Measurements from ENCODE around the gene MAP3K15.

- no peak for TF ChIP-seq SIX5 (IDR thresholded peaks at IDR 0.05; ENCODE audit: low read depth, low read length, severe bottlenecking)
- TF ChIP-seq FOS (IDR thresholded peaks at IDR 0.05; ENCODE audit: borderline replicate concordance, extremely low read depth, insufficient read length), result no peak
- TF ChIP-seq, protein P1, sequence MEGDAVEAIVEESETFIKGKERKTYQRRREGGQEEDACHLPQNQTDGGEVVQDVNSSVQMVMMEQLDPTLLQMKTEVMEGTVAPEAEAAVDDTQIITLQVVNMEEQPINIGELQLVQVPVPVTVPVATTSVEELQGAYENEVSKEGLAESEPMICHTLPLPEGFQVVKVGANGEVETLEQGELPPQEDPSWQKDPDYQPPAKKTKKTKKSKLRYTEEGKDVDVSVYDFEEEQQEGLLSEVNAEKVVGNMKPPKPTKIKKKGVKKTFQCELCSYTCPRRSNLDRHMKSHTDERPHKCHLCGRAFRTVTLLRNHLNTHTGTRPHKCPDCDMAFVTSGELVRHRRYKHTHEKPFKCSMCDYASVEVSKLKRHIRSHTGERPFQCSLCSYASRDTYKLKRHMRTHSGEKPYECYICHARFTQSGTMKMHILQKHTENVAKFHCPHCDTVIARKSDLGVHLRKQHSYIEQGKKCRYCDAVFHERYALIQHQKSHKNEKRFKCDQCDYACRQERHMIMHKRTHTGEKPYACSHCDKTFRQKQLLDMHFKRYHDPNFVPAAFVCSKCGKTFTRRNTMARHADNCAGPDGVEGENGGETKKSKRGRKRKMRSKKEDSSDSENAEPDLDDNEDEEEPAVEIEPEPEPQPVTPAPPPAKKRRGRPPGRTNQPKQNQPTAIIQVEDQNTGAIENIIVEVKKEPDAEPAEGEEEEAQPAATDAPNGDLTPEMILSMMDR (IDR thresholded peaks at IDR 0.05 in 2 of 3, conservative IDR thresholded peaks at IDR 0.05 in 1 of 3; ENCODE audit: control insufficient read depth in 2 of 3, extremely low read depth in 1 of 3, insufficient read depth in 1 of 3, low read depth in 3 of 3, low read length in 3 of 3), result no peak
- no peak for TF ChIP-seq EZH2 (IDR thresholded peaks at IDR 0.05; ENCODE audit: borderline replicate concordance, control insufficient read depth, low read depth, low read length)
- no peak for TF ChIP-seq JUND (IDR thresholded peaks at IDR 0.05; ENCODE audit: low read depth, low read length)
- TF ChIP-seq, protein P2, sequence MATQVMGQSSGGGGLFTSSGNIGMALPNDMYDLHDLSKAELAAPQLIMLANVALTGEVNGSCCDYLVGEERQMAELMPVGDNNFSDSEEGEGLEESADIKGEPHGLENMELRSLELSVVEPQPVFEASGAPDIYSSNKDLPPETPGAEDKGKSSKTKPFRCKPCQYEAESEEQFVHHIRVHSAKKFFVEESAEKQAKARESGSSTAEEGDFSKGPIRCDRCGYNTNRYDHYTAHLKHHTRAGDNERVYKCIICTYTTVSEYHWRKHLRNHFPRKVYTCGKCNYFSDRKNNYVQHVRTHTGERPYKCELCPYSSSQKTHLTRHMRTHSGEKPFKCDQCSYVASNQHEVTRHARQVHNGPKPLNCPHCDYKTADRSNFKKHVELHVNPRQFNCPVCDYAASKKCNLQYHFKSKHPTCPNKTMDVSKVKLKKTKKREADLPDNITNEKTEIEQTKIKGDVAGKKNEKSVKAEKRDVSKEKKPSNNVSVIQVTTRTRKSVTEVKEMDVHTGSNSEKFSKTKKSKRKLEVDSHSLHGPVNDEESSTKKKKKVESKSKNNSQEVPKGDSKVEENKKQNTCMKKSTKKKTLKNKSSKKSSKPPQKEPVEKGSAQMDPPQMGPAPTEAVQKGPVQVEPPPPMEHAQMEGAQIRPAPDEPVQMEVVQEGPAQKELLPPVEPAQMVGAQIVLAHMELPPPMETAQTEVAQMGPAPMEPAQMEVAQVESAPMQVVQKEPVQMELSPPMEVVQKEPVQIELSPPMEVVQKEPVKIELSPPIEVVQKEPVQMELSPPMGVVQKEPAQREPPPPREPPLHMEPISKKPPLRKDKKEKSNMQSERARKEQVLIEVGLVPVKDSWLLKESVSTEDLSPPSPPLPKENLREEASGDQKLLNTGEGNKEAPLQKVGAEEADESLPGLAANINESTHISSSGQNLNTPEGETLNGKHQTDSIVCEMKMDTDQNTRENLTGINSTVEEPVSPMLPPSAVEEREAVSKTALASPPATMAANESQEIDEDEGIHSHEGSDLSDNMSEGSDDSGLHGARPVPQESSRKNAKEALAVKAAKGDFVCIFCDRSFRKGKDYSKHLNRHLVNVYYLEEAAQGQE (IDR thresholded peaks at IDR 0.05; ENCODE audit: low read depth, low read length), result no peak
- no peak for TF ChIP-seq ZBED1 (IDR thresholded peaks at IDR 0.05; ENCODE audit: borderline replicate concordance)
- no peak for TF ChIP-seq FOXK2 (IDR thresholded peaks at IDR 0.05)
- TF ChIP-seq STAT1 (conservative IDR thresholded peaks at IDR 0.05), result no peak
- no peak for TF ChIP-seq CEBPB (IDR thresholded peaks at IDR 0.05; ENCODE audit: borderline replicate concordance in 1 of 2, low read depth in 2 of 2, low read length in 2 of 2)
- peak; percentile 52 for TF ChIP-seq SP1 (IDR thresholded peaks at IDR 0.05; ENCODE audit: low read depth, low read length)
- no peak for TF ChIP-seq JUNB (IDR thresholded peaks at IDR 0.05)
- 0 out of 2 replicates have a peak, but pooled peaks have one; percentile 27 for TF ChIP-seq MAX (IDR thresholded peaks at IDR 0.05; ENCODE audit: low read depth, low read length)
- TF ChIP-seq EP300 (IDR thresholded peaks at IDR 0.05; ENCODE audit: borderline replicate concordance in 1 of 2, control insufficient read depth in 1 of 2, low read depth in 2 of 2, low read length in 2 of 2), result no peak
Observed at GRCh38 chrX:19343535-19344408, 171.5 kb downstream of the MAP3K15 start, which contains the start of gene PDHA1.
